ENCODE results near the gene CYP4A22. TPM values are rescaled to one million over a fixed set of nuclear protein-coding genes. Genes with fewer than 3 reads are reported as not detected.

Gene CYP4A22
- total RNA-seq, 4 donors from 2014 or later: 0.38 TPM; not detected in 3

DNA sequence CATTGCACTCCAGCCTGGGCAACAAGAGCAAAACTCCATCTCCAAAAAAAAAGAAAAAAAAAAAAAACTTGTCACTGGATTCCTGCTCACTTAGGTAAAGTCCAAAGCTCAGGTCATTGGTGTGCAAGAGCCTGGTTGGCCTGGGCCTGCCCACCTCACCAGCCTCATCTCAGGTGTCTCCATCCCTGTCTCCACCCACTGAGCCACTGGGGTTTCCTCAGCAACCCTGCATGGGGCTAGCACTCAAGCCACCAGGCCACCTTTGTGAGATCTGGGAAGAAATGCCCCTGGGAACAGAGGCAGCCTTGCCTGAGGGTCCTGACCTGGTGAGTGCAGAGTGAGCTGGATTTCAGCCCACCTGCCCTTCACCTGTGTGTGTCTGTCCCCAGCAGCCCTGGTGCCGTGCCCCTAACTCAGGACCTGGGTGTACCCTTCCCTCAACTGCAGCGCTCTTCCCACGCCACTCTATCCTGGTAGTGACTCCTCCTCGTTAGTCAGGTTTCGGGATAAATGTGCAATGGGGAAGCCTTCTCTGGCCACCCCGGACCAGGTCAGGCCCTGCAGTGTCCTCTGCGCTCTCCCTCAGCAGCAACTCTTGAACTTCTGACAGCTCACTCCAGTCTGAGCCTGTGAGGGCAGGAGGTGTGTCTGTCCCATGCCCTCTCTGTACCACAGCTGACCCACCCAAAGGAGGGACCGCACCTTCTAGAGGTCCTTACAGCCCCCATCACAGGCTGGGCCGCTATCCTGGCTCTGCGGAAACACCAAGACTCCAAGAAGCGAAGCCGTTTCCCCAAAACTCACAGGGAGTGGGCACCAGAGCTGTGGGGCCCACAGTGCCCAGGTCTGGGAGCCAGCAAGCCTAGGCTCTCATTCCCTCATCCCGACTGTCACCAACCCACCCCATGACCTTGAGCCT lies 49.3 kb downstream of the CYP4A22 start:
- no peaks in the 10 kb centered on the region for H3K9me3 ChIP-seq
- H3K4me3 ChIP-seq: peak overlapping the region in 1 of 4 donors; percentile 30
- peaks cover 0 to 22% (median 0%) of the 10 kb centered on the region in 4 donors for H3K27me3 ChIP-seq
- TF ChIP-seq, protein P1, sequence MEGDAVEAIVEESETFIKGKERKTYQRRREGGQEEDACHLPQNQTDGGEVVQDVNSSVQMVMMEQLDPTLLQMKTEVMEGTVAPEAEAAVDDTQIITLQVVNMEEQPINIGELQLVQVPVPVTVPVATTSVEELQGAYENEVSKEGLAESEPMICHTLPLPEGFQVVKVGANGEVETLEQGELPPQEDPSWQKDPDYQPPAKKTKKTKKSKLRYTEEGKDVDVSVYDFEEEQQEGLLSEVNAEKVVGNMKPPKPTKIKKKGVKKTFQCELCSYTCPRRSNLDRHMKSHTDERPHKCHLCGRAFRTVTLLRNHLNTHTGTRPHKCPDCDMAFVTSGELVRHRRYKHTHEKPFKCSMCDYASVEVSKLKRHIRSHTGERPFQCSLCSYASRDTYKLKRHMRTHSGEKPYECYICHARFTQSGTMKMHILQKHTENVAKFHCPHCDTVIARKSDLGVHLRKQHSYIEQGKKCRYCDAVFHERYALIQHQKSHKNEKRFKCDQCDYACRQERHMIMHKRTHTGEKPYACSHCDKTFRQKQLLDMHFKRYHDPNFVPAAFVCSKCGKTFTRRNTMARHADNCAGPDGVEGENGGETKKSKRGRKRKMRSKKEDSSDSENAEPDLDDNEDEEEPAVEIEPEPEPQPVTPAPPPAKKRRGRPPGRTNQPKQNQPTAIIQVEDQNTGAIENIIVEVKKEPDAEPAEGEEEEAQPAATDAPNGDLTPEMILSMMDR (IDR thresholded peaks at IDR 0.05): no peak
- no peak for TF ChIP-seq POLR2A (IDR thresholded peaks at IDR 0.05)
- intact Hi-C loops (cut with DNase I): loop anchor here (10.0 kb wide), 2 partner anchors 78 to 528 kb away; no protein-coding TSS in a partner anchor
- no peak for DNase-seq
- WGBS, 2 donors: 89 to 98% methylated on average over 6 to 11 of the region's 13 CpGs
- peak overlapping the region in 1 of 4 donors; percentile 6 for H3K27ac ChIP-seq
- H3K4me1 ChIP-seq: peaks cover 22 to 63% (median 40%) of the 10 kb centered on the region in 3 donors
- H3K36me3 ChIP-seq: no peaks in the 10 kb centered on the region

- Histone ChIP-seq H3K4me1 (peaks cover 20 to 63% (median 40%) of the 10 kb centered on the region in 3 donors), H3K4me3 (peak overlapping the region in 1 of 4 donors; percentile 30), H3K27ac (peak overlapping the region in 1 of 4 donors; percentile 83), H3K36me3 (no peaks in the 10 kb centered on the region), H3K9me3 (no peaks in the 10 kb centered on the region), H3K27me3 (peaks cover 0 to 16% (median 0%) of the 10 kb centered on the region in 4 donors)
- intact Hi-C loops (cut with DNase I): loop anchor here (10.0 kb wide), 2 partner anchors 77 to 527 kb away; no protein-coding TSS in a partner anchor
- WGBS, 2 donors: 70 to 88% methylated on average over 10 of the region's 12 CpGs
- TF ChIP-seq, protein P1 (IDR thresholded peaks at IDR 0.05): no peak
- no peak for TF ChIP-seq POLR2A (IDR thresholded peaks at IDR 0.05)
- no peak for DNase-seq
These were observed 50.1 kb downstream of the CYP4A22 start for GRCh38 chr1:47187231-47187925.

- DNase-seq: no peak
- 83 to 89% methylated on average over 2 of the region's 2 CpGs for WGBS, 2 donors
- H3K4me3 ChIP-seq: peak overlapping the region in 1 of 4 donors; percentile 30
- intact Hi-C loops (cut with DNase I): loop anchor here (10.0 kb wide), 2 partner anchors 77 to 527 kb away; no protein-coding TSS in a partner anchor
- peaks cover 24 to 63% (median 40%) of the 10 kb centered on the region in 3 donors for H3K4me1 ChIP-seq
- H3K36me3 ChIP-seq: no peaks in the 10 kb centered on the region
- TF ChIP-seq POLR2A (IDR thresholded peaks at IDR 0.05): no peak
- TF ChIP-seq, protein P1 (IDR thresholded peaks at IDR 0.05): no peak
- no peaks in the 10 kb centered on the region for H3K9me3 ChIP-seq
- H3K27ac ChIP-seq: peak overlapping the region in 1 of 4 donors; percentile 83
- peaks cover 0 to 11% (median 0%) of the 10 kb centered on the region in 4 donors for H3K27me3 ChIP-seq
These were observed 50.6 kb downstream of the CYP4A22 start for GRCh38 chr1:47187926-47188250.

DNA sequence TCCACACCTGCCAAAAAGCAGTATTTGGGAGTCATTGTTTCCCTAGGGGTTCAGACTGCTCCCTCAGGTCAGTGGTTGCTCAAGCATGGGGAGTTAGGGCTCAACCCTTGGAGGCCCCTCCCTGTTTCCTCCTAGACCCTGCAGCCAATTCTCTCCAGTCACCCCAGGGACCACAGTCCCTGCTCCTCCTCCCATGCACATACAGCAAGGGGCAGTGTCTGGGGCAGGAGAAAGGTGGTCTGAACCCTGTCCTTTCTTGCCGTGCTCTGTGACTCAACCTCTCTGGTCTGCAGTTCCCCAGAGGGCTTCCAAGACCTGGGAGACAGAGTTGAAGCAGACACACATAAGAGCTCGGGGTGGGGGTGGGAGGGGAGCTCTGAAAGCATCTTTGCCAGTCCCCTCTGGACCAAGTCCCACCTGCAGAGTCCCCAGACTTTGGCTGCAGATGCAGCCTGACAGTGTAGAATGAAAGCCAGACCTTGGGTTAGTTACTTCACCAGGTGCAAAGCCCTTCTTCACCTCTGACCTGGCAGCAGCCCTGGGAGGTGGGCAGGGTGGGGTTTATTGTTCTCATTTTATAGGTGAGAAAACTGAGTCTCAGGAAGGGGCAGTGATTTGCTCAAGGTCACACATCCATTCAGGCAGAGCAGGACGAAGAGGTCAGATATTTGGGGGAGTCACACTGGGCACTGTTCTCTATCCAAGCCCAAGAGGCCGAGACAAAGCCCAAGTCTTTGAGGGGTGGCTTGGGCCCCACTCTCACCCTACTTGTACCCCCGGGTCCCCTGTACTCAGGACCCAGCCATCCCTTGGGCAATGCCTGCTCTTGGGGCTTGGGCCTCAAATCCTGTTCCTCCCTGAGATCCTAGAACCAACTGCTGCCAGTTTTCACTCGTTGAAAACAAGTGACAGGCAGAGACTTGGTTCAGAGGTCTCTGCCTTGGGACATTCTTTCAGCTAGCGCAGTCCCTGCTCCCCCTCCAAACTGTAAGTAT lies 51.8 kb downstream of the CYP4A22 start:
- no peaks in the 10 kb centered on the region for H3K27me3 ChIP-seq
- no peaks in the 10 kb centered on the region for H3K36me3 ChIP-seq
- 60 to 73% methylated on average over 5 to 6 of the region's 7 CpGs for WGBS, 2 donors
- peak overlapping the region; percentile 27 to 59 (median 31) for H3K4me3 ChIP-seq
- DNase-seq: no peak
- TF ChIP-seq, protein P1 (IDR thresholded peaks at IDR 0.05): no peak
- H3K27ac ChIP-seq: peak overlapping the region; percentile 80 to 85 (median 82)
- H3K4me1 ChIP-seq: peaks cover 24 to 65% (median 36%) of the 10 kb centered on the region in 3 donors
- no peaks in the 10 kb centered on the region for H3K9me3 ChIP-seq
- intact Hi-C loops (cut with DNase I): loop anchor here (10.0 kb wide), 2 partner anchors 76 to 526 kb away; no protein-coding TSS in a partner anchor

All from esophagus squamous epithelium (tissue), 5 donors.